ENCODE data around the gene TSC22D3.
"Not testable (repeated sequence)": the region's sequence is repeated elsewhere in the genome, so short reads cannot be mapped to it uniquely, and the experiment has no call there.

The TSC22D3 gene

DNA sequence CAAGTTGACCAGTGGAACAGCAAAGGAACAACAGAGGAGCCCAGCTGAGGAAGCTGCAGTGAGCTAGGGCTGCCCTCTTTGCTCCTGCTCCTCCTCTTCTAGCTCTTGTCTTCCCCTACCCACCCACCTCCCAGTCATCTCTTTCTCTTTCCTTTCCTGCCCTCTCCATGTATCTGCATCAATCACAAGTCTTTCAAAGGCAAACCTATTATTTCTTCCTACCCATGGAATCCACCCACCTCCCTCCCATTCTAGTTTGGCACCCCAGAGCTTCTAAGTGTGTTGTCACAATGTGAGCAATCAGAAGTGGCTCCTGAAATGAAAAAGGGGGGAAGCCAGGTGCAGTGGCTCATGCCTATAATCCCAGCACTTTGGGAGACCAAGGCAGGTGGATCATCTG is 69.3 kb downstream of the TSC22D3 start:
- no peak for DNase-seq
- Mint-ChIP-seq H3K9me3 (no peaks in the 10 kb centered on the region), H3K27me3 (peaks cover 8% of the 10 kb centered on the region), H3K27ac (no peak overlapping the region), H3K4me3 (no peak overlapping the region), H3K4me1 (peaks cover 20% of the 10 kb centered on the region), H3K36me3 (peaks cover 2% of the 10 kb centered on the region)
- CTCF ChIA-PET = interaction anchor here (0.8 to 1.3 kb wide), 2 partner anchors 10 to 33 kb away, joined by 3 read pairs; no protein-coding TSS in a partner anchor

DNA sequence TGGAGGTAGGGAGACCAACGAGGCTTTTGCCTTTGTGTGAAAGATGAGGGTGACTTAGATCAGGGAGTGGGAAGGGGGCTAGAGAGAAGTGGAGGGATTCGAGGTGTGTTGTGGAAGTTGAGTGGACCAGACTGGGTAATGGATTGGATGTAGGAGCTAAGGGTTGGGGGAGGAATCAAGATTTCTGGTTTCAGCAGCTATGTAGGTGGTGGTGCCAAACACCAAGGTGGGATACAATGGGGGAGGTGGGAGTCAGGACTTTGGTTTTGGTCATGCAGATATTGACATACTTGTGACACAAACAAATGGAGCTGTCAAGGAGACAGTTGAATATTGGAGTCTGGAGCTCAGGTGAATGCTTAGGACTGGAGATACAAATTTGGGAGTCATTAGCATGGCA is 71.0 kb downstream of the TSC22D3 start:
- no peaks in the 10 kb centered on the region for H3K36me3 Mint-ChIP-seq
- no peaks in the 10 kb centered on the region for H3K9me3 Mint-ChIP-seq
- H3K27me3 Mint-ChIP-seq = peaks cover 8% of the 10 kb centered on the region
- no peak overlapping the region for H3K27ac Mint-ChIP-seq
- H3K4me3 Mint-ChIP-seq = no peak overlapping the region
- no peak for DNase-seq
- CTCF ChIA-PET = no interaction called here
- peaks cover 13% of the 10 kb centered on the region for H3K4me1 Mint-ChIP-seq

DNA sequence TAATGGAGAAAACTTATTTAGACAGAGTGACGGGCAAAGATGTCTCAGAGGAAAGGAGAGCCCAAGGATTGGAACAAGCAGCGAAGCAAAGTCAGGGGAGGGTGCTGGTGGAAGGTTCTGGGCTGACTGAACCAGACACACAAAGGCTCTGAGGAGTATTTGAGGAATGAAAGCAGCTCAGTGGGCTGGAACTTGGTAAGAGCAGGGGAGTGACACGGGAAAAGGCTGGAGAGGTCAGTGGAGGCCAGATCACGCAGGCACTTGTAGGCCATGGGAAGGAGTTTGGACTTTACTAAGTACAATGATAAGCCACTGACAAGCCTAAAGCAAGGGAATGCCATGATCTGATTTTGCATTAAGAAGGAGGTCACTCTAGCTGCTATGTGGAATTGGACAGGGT is 71.4 kb downstream of the TSC22D3 start:
- no peak for DNase-seq
- H3K4me3 Mint-ChIP-seq = no peak overlapping the region
- no peak overlapping the region for H3K27ac Mint-ChIP-seq
- CTCF ChIA-PET = no interaction called here
- peaks cover 13% of the 10 kb centered on the region for H3K4me1 Mint-ChIP-seq
- no peaks in the 10 kb centered on the region for H3K36me3 Mint-ChIP-seq
- no peaks in the 10 kb centered on the region for H3K9me3 Mint-ChIP-seq
- H3K27me3 Mint-ChIP-seq = peaks cover 8% of the 10 kb centered on the region

DNA sequence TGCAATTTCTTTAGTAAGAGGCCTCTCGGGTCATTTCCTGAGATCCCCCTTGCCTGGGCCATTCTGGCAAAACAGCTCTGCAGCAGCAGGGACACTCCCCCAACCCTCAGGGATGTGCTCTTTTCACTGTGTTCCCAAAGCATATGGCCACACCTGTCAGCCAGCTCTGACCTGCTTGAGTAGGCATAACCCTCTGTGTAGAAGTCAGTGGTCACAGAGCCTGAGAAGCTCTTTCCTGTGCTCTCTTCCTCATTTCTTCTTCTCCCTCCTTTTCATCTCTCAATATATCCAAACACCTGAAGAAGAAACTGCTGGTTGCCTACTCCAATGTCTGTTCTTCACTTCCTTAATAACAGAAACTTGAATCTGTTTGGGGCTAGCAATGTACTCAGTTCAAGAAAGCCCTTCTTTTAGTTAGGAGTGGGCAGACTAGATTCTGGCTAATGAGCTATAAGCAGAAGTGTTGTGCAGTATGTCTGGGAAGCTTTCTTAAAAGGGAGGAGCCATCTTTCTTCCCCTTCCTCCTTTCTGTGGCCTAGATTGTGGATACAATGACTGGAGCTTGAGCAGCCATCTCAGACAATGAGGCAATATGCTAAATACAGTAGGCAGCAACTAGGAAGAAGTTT is 74.0 kb downstream of the TSC22D3 start:
- no peak for DNase-seq
- CTCF ChIA-PET = no interaction called here
- no peak overlapping the region for H3K4me3 Mint-ChIP-seq
- no peaks in the 10 kb centered on the region for H3K9me3 Mint-ChIP-seq
- peaks cover 4% of the 10 kb centered on the region for H3K27me3 Mint-ChIP-seq
- H3K27ac Mint-ChIP-seq = no peak overlapping the region
- H3K36me3 Mint-ChIP-seq = no peaks in the 10 kb centered on the region
- peaks cover 12% of the 10 kb centered on the region for H3K4me1 Mint-ChIP-seq

DNA sequence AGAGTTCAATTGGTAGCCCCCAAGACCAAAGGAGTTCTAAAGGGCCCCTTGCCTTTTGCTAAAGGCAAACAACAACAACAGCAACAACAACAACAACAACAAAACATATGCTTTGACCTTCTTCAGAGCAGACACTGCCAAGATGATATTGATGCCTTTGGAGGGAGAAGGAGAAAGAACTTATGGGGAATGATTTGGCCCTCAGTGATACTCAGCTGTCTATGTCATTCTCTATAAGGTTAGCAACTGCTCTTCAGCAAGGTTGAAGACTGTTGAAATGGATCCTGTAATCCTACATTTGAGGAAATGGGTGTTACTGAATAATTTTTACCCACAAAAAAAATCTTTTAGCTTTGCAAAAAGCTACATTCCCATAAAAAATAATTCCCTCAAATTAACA is 74.8 kb downstream of the TSC22D3 start:
- CTCF ChIA-PET = no interaction called here
- Mint-ChIP-seq H3K27ac (no peak overlapping the region), H3K9me3 (no peaks in the 10 kb centered on the region), H3K27me3 (peaks cover 9% of the 10 kb centered on the region), H3K4me3 (no peak overlapping the region), H3K36me3 (no peaks in the 10 kb centered on the region), H3K4me1 (peaks cover 12% of the 10 kb centered on the region)
- DNase-seq = no peak

DNA sequence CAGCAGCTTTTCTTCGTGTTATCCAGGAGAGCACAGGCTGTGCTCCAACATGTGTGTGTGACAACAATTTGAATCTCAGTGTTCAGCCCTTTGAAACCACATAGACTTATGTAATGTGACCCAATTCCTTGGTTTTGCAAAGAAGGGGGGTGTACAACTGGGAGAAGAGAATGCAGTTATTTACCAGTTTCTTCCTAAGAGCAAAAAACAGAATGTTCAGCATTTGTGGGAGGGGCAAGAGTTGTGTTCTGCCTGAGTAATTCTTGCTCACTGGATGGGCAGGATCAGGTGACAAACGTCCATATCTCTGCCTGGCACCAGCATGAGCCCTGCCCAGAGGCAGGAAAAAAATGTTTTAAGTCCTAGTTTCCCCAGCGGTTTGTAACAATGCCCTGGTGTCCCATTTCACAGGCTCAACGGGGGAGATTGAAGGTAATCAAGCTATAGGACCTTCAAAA is 75.2 kb downstream of the TSC22D3 start:
- peaks cover 9% of the 10 kb centered on the region for H3K27me3 Mint-ChIP-seq
- H3K27ac Mint-ChIP-seq = no peak overlapping the region
- H3K4me1 Mint-ChIP-seq = peaks cover 12% of the 10 kb centered on the region
- CTCF ChIA-PET = no interaction called here
- H3K36me3 Mint-ChIP-seq = no peaks in the 10 kb centered on the region
- H3K4me3 Mint-ChIP-seq = no peak overlapping the region
- H3K9me3 Mint-ChIP-seq = no peaks in the 10 kb centered on the region
- no peak for DNase-seq

DNA sequence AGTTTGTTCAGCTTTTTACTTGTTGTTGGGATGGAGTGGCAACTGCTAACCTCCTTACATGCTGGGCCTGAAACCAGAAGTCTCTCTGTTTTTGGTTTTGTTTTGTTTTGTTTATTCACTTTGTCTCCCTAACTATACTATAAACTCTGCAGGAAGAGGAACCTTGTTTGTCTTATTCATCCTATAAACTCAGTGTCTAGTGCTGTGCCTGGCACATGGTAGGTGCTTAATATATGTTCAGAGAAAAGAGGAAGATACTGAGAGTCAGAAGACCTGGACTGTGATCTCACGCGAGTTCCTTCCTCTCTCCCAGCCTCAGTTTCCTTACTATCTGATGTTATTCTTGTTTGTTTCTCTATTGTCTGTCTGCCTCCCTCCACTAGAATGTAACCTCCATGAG is 76.0 kb downstream of the TSC22D3 start:
- Mint-ChIP-seq H3K27me3 (peaks cover 9% of the 10 kb centered on the region), H3K27ac (peak overlapping the region; percentile 52), H3K36me3 (no peaks in the 10 kb centered on the region), H3K4me1 (peaks cover 12% of the 10 kb centered on the region), H3K9me3 (no peaks in the 10 kb centered on the region), H3K4me3 (no peak overlapping the region)
- DNase-seq = no peak
- CTCF ChIA-PET = interaction anchor here (1.0 kb wide), 1 partner anchor 16 kb away, joined by 3 read pairs; no protein-coding TSS in a partner anchor

DNA sequence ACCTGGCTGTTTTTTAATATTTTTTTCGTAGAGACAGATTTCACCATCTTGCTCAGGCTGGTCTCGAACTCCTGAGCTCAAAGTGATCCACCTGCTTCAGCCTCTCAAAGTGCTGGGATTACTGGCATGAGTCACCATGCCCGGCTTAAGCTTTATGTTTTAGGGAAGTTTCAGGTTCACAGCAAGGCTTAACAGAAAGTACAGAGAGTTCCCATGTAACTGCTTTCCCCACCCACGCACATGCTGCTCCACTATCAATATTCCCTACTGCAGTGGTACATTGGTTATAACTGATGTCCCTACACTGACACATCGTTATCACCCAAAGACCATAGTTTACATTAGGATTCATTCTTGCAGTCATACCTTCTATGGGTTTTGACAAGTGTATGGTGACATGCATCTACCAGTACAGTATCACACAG is 84.6 kb downstream of the TSC22D3 start:
- H3K9me3 Mint-ChIP-seq = no peaks in the 10 kb centered on the region
- peaks cover 9% of the 10 kb centered on the region for H3K4me1 Mint-ChIP-seq
- no peak overlapping the region for H3K4me3 Mint-ChIP-seq
- H3K27ac Mint-ChIP-seq = no peak overlapping the region
- H3K27me3 Mint-ChIP-seq = no peaks in the 10 kb centered on the region
- no peak for DNase-seq
- CTCF ChIA-PET = no interaction called here
- no peaks in the 10 kb centered on the region for H3K36me3 Mint-ChIP-seq

DNA sequence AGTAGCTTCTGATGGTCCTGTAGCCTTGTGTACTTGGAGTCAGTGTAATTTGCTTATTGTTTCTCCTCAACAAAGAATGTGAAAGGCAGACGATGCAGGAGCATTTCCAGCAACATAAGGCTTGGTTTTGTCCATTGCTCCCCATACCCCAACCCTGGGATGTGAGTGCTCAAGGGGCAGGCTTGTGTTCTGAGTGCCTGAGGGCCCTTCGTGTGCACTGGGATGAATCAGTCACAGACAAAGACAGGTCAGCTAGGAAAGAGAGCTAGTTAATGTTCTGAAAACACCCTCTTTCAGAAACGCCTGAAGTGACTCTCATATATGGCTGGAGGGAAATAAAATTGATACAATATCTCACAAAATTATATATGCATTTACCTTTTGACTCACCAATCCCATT is 88.1 kb downstream of the TSC22D3 start:
- peaks cover 30% of the 10 kb centered on the region for H3K4me1 Mint-ChIP-seq
- no peak overlapping the region for H3K27ac Mint-ChIP-seq
- no peak for DNase-seq
- CTCF ChIA-PET = no interaction called here
- no peaks in the 10 kb centered on the region for H3K27me3 Mint-ChIP-seq
- no peaks in the 10 kb centered on the region for H3K36me3 Mint-ChIP-seq
- no peak overlapping the region for H3K4me3 Mint-ChIP-seq
- H3K9me3 Mint-ChIP-seq = no peaks in the 10 kb centered on the region

DNA sequence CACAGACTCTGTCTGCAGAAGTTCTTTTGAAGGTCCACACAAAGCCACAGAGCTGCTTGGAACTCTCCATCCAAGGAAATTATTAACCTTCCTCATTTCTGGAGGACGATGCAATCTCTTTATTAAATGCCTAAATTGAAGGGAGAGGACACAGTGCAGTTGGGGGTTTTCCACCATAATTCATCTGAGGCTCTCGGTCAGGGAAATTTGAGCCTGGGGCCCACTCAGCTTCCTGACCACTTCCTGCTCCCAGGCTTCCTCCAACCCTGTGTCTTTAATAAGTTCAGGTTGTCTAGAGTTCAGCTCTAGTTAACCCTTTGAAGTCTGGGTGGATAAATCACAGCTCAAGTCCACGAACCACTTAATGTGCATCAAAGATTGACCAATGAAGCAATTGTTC is 88.8 kb downstream of the TSC22D3 start:
- H3K27ac Mint-ChIP-seq = no peak overlapping the region
- H3K27me3 Mint-ChIP-seq = no peaks in the 10 kb centered on the region
- CTCF ChIA-PET = no interaction called here
- peaks cover 30% of the 10 kb centered on the region for H3K4me1 Mint-ChIP-seq
- H3K4me3 Mint-ChIP-seq = no peak overlapping the region
- DNase-seq = no peak
- no peaks in the 10 kb centered on the region for H3K9me3 Mint-ChIP-seq
- H3K36me3 Mint-ChIP-seq = no peaks in the 10 kb centered on the region

DNA sequence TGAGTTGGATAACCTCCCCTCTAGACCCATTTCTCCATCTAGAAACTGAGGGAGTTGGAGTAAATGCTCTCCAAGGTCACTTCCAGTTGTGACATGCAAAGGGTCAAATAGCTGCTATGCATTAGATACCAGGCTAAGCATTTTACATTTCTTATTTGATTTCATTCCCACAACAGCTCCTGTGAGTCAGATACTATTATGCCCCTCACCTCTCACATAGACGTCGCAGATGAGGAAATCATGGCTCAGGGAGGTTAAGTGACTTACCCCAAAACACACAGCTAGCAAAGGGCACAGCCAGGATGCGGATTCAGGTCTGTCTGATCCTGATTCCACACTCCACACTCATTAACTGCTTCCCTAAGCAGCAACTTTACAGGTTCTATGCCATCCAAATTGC is 89.6 kb downstream of the TSC22D3 start:
- Mint-ChIP-seq H3K36me3 (no peaks in the 10 kb centered on the region), H3K27me3 (no peaks in the 10 kb centered on the region), H3K4me3 (no peak overlapping the region), H3K9me3 (no peaks in the 10 kb centered on the region), H3K27ac (no peak overlapping the region), H3K4me1 (peaks cover 30% of the 10 kb centered on the region)
- CTCF ChIA-PET = no interaction called here
- DNase-seq = no peak

DNA sequence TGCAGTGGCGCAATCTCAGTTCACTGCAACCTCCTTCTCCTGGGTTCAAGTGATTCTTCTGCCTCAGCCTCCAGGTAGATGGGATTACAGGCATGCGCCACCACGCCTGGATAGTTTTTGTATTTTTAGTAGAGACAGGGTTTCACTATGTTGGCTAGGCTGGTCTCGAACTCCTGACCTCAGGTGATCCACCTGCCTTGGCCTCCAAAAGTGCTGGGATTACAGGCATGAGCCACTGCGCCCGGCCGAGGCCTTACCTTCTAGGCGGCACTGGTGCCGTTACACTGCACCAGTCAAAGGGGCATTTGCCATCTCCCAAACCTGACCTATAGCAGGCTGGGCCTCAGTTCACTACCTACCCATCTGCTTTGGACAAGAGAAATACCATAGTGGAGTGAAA is 90.0 kb downstream of the TSC22D3 start:
- H3K4me1 Mint-ChIP-seq = peaks cover 30% of the 10 kb centered on the region
- H3K27me3 Mint-ChIP-seq, CTCF ChIA-PET, DNase-seq, H3K9me3 Mint-ChIP-seq, H3K4me3 Mint-ChIP-seq, H3K36me3 Mint-ChIP-seq, H3K27ac Mint-ChIP-seq: not testable (repeated sequence)

DNA sequence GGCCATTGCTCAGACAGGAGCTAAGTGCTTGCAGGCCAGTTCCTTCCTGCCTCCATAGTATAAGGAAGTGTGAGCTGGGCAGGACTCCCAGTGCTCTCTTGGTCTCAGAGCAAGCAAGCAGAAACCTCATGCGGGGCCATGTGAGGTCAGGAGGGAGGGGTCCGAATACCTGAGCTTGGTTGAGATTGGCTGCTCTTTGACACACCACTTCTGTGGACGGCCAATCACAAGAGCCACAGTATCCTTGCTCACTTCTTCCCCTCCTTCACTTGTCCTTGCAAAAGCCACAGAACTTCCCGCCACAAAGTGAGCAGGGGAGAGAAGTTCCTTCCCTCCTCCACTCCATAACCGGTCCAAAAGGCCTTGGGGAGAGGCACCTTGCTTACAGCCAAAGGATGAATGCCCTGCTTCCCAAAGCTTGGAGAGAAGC is 90.6 kb downstream of the TSC22D3 start:
- Mint-ChIP-seq H3K27ac (no peak overlapping the region), H3K9me3 (no peaks in the 10 kb centered on the region), H3K36me3 (no peaks in the 10 kb centered on the region), H3K4me3 (no peak overlapping the region), H3K27me3 (peaks cover 4% of the 10 kb centered on the region), H3K4me1 (peaks cover 34% of the 10 kb centered on the region)
- CTCF ChIA-PET = no interaction called here
- DNase-seq = peak; percentile 40

DNA sequence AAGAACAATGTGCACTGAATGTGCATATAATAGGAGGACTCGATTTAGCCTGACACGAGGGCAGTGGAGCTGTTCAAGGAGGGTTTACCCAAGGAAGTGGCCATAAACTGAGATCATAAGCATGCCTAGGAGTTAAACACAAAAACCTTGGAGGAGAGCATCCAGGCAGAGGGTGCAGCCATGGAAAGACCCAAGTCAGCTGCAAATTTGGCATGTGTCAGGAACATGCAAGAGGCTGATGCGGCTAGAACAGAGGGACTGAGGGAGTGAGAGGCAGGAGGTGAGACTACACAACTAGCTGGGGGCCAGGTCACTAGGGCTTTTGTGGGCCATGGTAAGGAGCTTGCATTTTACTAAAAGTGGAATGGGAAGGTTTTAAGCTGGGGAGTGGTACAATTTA is 91.7 kb downstream of the TSC22D3 start:
- no peak for DNase-seq
- peaks cover 4% of the 10 kb centered on the region for H3K27me3 Mint-ChIP-seq
- H3K4me3 Mint-ChIP-seq = no peak overlapping the region
- H3K36me3 Mint-ChIP-seq = no peaks in the 10 kb centered on the region
- peak overlapping the region; percentile 47 for H3K27ac Mint-ChIP-seq
- no peaks in the 10 kb centered on the region for H3K9me3 Mint-ChIP-seq
- CTCF ChIA-PET = no interaction called here
- H3K4me1 Mint-ChIP-seq = peaks cover 45% of the 10 kb centered on the region

DNA sequence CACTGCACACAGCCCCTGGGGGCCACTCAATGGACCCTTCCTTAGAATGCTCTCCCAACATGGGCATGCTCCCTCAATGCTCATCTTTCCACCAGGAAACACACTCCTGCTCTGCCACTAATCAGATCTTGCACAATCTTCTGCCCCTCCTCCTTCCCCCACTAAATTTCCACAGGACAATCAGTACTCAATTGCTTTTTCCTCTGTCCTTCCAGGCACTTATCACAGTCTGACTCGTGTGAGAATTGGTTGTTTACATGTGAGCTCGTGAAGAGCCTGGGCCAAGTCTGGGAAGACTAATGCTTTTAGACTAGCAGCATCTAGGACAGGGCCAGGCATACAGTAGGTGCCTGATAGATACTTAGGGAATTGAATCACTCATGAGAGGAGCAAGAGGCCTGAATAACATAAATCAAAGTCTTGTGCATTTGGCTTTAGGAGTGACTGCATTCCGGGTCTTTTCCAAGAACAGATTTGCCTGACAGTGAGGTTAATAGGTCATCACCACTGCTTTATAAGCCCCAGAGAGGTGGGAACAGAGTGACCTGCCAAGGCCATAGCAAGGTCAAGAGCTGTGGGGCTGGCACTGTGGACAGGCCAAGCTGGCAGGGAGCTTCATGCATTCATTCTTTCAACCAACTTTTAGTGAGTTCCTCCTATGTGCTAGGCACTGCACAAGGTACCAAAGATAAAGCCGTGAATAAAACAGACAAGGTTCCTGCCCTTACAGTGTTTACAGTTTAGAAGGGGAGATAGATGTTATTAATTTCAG is 92.3 kb downstream of the TSC22D3 start:
- H3K9me3 Mint-ChIP-seq = no peaks in the 10 kb centered on the region
- H3K4me3 Mint-ChIP-seq = no peak overlapping the region
- peaks cover 51% of the 10 kb centered on the region for H3K4me1 Mint-ChIP-seq
- no peak overlapping the region for H3K27ac Mint-ChIP-seq
- DNase-seq = no peak
- CTCF ChIA-PET = no interaction called here
- H3K27me3 Mint-ChIP-seq = peaks cover 4% of the 10 kb centered on the region
- H3K36me3 Mint-ChIP-seq = no peaks in the 10 kb centered on the region

All from activated naive CD4-positive, alpha-beta T cell treated with anti-CD3 and anti-CD28 coated beads, Interleukin-2, amount 10 ng/mL, durations not matched to agents 7 days and 5 days (primary cell).